IPS-11a (cell line): ENCODE measurements around the gene DSCAML1.

ENCODE experiments used
- H3K4me3 ChIP-seq: one replicate; pipeline ENCODE4 v1.5.1; 2013; ENCODE audit warnings: low read depth, low read length, control low read depth

DSCAML1 gene

GRCh38 chr11:117702946-117703598 lies 93.9 kb downstream of the DSCAML1 start:
- H3K4me3 ChIP-seq = no peak overlapping the region

GRCh38 chr11:117701781-117702180 lies 95.2 kb downstream of the DSCAML1 start:
- H3K4me3 ChIP-seq = no peak overlapping the region

- H3K4me3 ChIP-seq = no peak overlapping the region
These were observed 96.5 kb downstream of the DSCAML1 start for GRCh38 chr11:117700551-117700950.

GRCh38 chr11:117697319-117697718 lies 99.7 kb downstream of the DSCAML1 start:
- no peak overlapping the region for H3K4me3 ChIP-seq

- no peak overlapping the region for H3K4me3 ChIP-seq
These were observed 100.5 kb downstream of the DSCAML1 start for GRCh38 chr11:117696540-117696939.

- H3K4me3 ChIP-seq = no peak overlapping the region
These were observed 103.7 kb downstream of the DSCAML1 start for GRCh38 chr11:117693344-117693743.

GRCh38 chr11:117691516-117691915 lies 105.5 kb downstream of the DSCAML1 start:
- H3K4me3 ChIP-seq = no peak overlapping the region

GRCh38 chr11:117691218-117691514 lies 105.8 kb downstream of the DSCAML1 start:
- no peak overlapping the region for H3K4me3 ChIP-seq

- H3K4me3 ChIP-seq = no peak overlapping the region
These were observed 106.4 kb downstream of the DSCAML1 start for GRCh38 chr11:117690484-117691217.

- H3K4me3 ChIP-seq = no peak overlapping the region
These were observed 108.7 kb downstream of the DSCAML1 start for GRCh38 chr11:117688255-117688797.

GRCh38 chr11:117687776-117688175 lies 109.2 kb downstream of the DSCAML1 start:
- H3K4me3 ChIP-seq = no peak overlapping the region

GRCh38 chr11:117686711-117687110 lies 110.3 kb downstream of the DSCAML1 start:
- H3K4me3 ChIP-seq = no peak overlapping the region

GRCh38 chr11:117685566-117685965 lies 111.5 kb downstream of the DSCAML1 start:
- no peak overlapping the region for H3K4me3 ChIP-seq

GRCh38 chr11:117684731-117685130 lies 112.3 kb downstream of the DSCAML1 start:
- H3K4me3 ChIP-seq = no peak overlapping the region

- no peak overlapping the region for H3K4me3 ChIP-seq
These were observed 112.9 kb downstream of the DSCAML1 start for GRCh38 chr11:117684111-117684510.

- H3K4me3 ChIP-seq = no peak overlapping the region
These were observed 115.6 kb downstream of the DSCAML1 start for GRCh38 chr11:117681438-117681837.

- no peak overlapping the region for H3K4me3 ChIP-seq
These were observed 117.6 kb downstream of the DSCAML1 start for GRCh38 chr11:117679461-117679860.

- no peak overlapping the region for H3K4me3 ChIP-seq
These were observed 118.2 kb downstream of the DSCAML1 start for GRCh38 chr11:117678658-117679406.

- H3K4me3 ChIP-seq = no peak overlapping the region
These were observed 119.2 kb downstream of the DSCAML1 start for GRCh38 chr11:117677729-117678310.

- no peak overlapping the region for H3K4me3 ChIP-seq
These were observed 120.5 kb downstream of the DSCAML1 start for GRCh38 chr11:117676501-117676900.

- no peak overlapping the region for H3K4me3 ChIP-seq
These were observed 123.4 kb downstream of the DSCAML1 start for GRCh38 chr11:117673602-117674001.
